ENCODE results near the gene UFD1. TPM values are rescaled to one million over a fixed set of nuclear protein-coding genes. Genes with fewer than 3 reads are reported as not detected.
A peak's percentile ranks its signal among the peaks of the same experiment; 100 is the strongest.

The UFD1 gene
- total and polyA plus RNA-seq, 2 of the 4 experiments (the other 2 are of a cell fraction): 149 to 152 TPM

DNA sequence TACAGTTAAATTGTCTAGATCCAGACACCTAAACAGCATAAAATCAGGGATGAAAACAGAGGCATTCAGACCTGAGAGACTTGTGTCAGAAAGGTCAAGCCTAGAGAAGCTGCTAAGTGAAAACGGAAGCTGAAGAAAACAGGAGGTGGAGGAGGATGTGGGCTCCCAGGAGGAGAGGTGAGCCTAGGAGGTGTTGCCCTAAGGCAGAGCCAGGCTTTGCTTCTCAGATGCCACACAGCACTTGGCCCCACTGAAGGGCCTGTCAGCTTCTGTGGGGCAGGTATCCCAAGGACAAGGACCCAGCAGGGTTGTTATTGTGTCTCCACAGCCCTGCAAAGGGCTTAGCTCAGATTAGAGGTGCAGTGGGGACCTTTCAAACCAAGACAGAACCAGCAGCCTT, 14.4 kb downstream of the UFD1 start:
- intact Hi-C loops (cut with micrococcal nuclease) (no loop called here), in situ Hi-C loops (cut with MboI; ENCODE audit: low sequenced_read_pairs) (no loop called here), dilution Hi-C loops (cut with HindIII; ENCODE audit: low sequenced_read_pairs, unreplicated experiment) (no loop called here)
- BruUV-seq (replicated peaks): no TSS peak
- H3K4ac ChIP-seq (ENCODE audit: low read depth, low read length): no peak overlapping the region
- no peak overlapping the region for H2AK9ac ChIP-seq (replicated peaks; ENCODE audit: low read depth, low read length, poor library complexity)
- H2BK15ac ChIP-seq (ENCODE audit: low read depth, low read length): no peak overlapping the region
- CTCF ChIA-PET: interaction anchor here (0.8 to 1.5 kb wide), 2 partner anchors 9 to 165 kb away, joined by 4 read pairs; no protein-coding TSS in a partner anchor
- H3K14ac ChIP-seq (replicated peaks; ENCODE audit: low read depth, low read length): no peak overlapping the region
- H3K27me3 ChIP-seq (ENCODE audit: control insufficient read depth, insufficient read depth, low read length): no peaks in the 10 kb centered on the region
- peaks cover 5 to 34% of the 10 kb centered on the region in 2 experiments for H3K79me1 ChIP-seq (ENCODE audit: low read depth in 1 of 2, low read length in 2 of 2)
- peaks cover 14% of the 10 kb centered on the region for H3K9me1 ChIP-seq (ENCODE audit: insufficient read depth, low read length)
- H2BK20ac ChIP-seq (ENCODE audit: low read depth, low read length): no peak overlapping the region
- peaks cover 28% of the 10 kb centered on the region for H4K20me1 ChIP-seq (ENCODE audit: insufficient read depth, low read length)
- 0 out of 2 replicates have a peak overlapping the region, but pooled peaks have one; percentile 59 for H3K23ac ChIP-seq (ENCODE audit: low read depth, low read length)
- H2AFZ ChIP-seq (replicated peaks; ENCODE audit: low read length, poor library complexity): no peak overlapping the region
- no peak for ATAC-seq (ENCODE audit: low read depth)
- H3K18ac ChIP-seq (ENCODE audit: low read depth, low read length): no peak overlapping the region
- no peak overlapping the region; a peak in 1 of 4 replicates for H4K8ac ChIP-seq (ENCODE audit: low read depth in 2 of 2, low read length in 2 of 2)
- no peak for DNase-seq
- H3K4me2 ChIP-seq (ENCODE audit: low read depth, low read length): no peak overlapping the region
- no peak overlapping the region for H3K56ac ChIP-seq (ENCODE audit: extremely low read depth, insufficient read depth, low read length)
- no peak overlapping the region for H4K91ac ChIP-seq (ENCODE audit: insufficient read depth, low read depth, low read length)
- H3K9ac ChIP-seq (ENCODE audit: low read depth, low read length): no peak overlapping the region
- H3K4me3 ChIP-seq (ENCODE audit: insufficient read depth, low read depth, low read length): no peak overlapping the region
- H3K27ac ChIP-seq (ENCODE audit: insufficient read depth, low read length): no peak overlapping the region
- WGBS, 2 experiments (ENCODE audit: extremely low coverage in 2 of 2, insufficient read length in 1 of 2): no CpG with 5 or more reads among the region's 1 CpG
- H2BK120ac ChIP-seq (ENCODE audit: low read depth, low read length): no peak overlapping the region
- POLR2A ChIA-PET (ENCODE audit: unreplicated experiment): no interaction called here
- no peaks in the 10 kb centered on the region for H3K9me3 ChIP-seq (ENCODE audit: control insufficient read depth, insufficient read depth, low read length)
- H2BK5ac ChIP-seq (ENCODE audit: low read depth, low read length, poor library complexity, severe bottlenecking): peak overlapping the region; percentile 78
- H4K5ac ChIP-seq (ENCODE audit: low read depth, low read length): no peak overlapping the region
- H3K36me3 ChIP-seq (ENCODE audit: control insufficient read depth, insufficient read depth, low read length): peaks cover 51% of the 10 kb centered on the region
- no peak for TF ChIP-seq FOS (IDR thresholded peaks at IDR 0.05; ENCODE audit: low read depth, low read length)
- no peak for TF ChIP-seq CHD1 (IDR thresholded peaks at IDR 0.05; ENCODE audit: low read depth, low read length)
- no peak for TF ChIP-seq SMC3 (IDR thresholded peaks at IDR 0.05; ENCODE audit: low read depth, low read length)
- TF ChIP-seq MXI1 (IDR thresholded peaks at IDR 0.05; ENCODE audit: borderline replicate concordance, low read depth, low read length): no peak
- TF ChIP-seq POLR2A (IDR thresholded peaks at IDR 0.05; ENCODE audit: low read depth, low read length): no peak
- H2AK5ac ChIP-seq (ENCODE audit: low read depth, low read length): no peak overlapping the region
- peaks cover 8% of the 10 kb centered on the region; the same call in 1 of the 2 replicates for H3K4me1 ChIP-seq (ENCODE audit: control insufficient read depth, insufficient read depth, low read length)
